MCF 10A (cell line): ENCODE measurements around the gene NAT8. TPM values are rescaled to one million over a fixed set of nuclear protein-coding genes. Genes with fewer than 3 reads are reported as not detected.
"Not testable (repeated sequence)": the region's sequence is repeated elsewhere in the genome, so short reads cannot be mapped to it uniquely, and the experiment has no call there.

ENCODE experiments used
- BruUV-seq: library from RNA; stranded (reverse); fragments of 400-500 nt; replicated peaks from 2 replicates; lab custom pipeline; 2021; lab: Mats Ljungman, UMichigan
- CTCF ChIA-PET: fragments of 300-600 bp; sonication (Branson Sonifier 250); formaldehyde crosslinking; extraction: SDS; loops from one replicate; lab custom pipeline; 2021; ENCODE audit warnings: antibody characterized with exemption, inconsistent platforms; lab: Yijun Ruan, JAX
- POLR2A ChIA-PET: fragments of 300-600, 350-650 bp; sonication (Branson Sonifier 250); formaldehyde crosslinking; extraction: SDS; loops from one replicate; lab custom pipeline; 2020; ENCODE audit warnings: antibody characterized with exemption, inconsistent platforms; lab: Yijun Ruan, JAX
- DNase-seq: peaks from one replicate; pipeline ENCODE4 v3.0.0-alpha.2; 2018; ENCODE audit not compliant: unreplicated experiment
- H3K27ac Mint-ChIP-seq: one replicate; pipeline ENCODE4 v1.8.0; 2022; ENCODE audit warnings: mild to moderate bottlenecking, low read depth, mixed read lengths; ENCODE audit not compliant: unreplicated experiment
- H3K27me3 Mint-ChIP-seq: one replicate; pipeline ENCODE4 v1.8.0; 2022; ENCODE audit warnings: mixed read lengths; ENCODE audit not compliant: insufficient read depth, unreplicated experiment
- H3K36me3 Mint-ChIP-seq: one replicate; pipeline ENCODE4 v1.8.0; 2022; ENCODE audit warnings: mild to moderate bottlenecking, moderate library complexity, mixed read lengths; ENCODE audit not compliant: insufficient read depth, unreplicated experiment
- H3K4me1 Mint-ChIP-seq: one replicate; pipeline ENCODE4 v1.8.0; 2022; ENCODE audit warnings: mixed read lengths; ENCODE audit not compliant: insufficient read depth, unreplicated experiment
- H3K4me3 Mint-ChIP-seq: one replicate; pipeline ENCODE4 v1.8.0; 2022; ENCODE audit warnings: mild to moderate bottlenecking, moderate library complexity, mixed read lengths; ENCODE audit not compliant: unreplicated experiment
- H3K9me3 Mint-ChIP-seq: one replicate; pipeline ENCODE4 v1.8.0; 2022; ENCODE audit warnings: mixed read lengths; ENCODE audit not compliant: unreplicated experiment
- intact Hi-C: fragments of 100-400 bp; cut with micrococcal nuclease; formaldehyde crosslinking; loops from 2 replicates; pipeline ENCODE4 v1.14.1; 2022
- total RNA-seq: library from RNA; stranded (reverse); gene quantifications from 2 replicates; pipeline ENCODE4 v1.2.3, GENCODE V29; 2022
- TF ChIP-seq, protein P1 (sequence below): fragments of 200-600 bp; IDR thresholded peaks from one replicate; pipeline ENCODE4 v1.8.0; 2022; ENCODE audit warnings: antibody characterized with exemption, mild to moderate bottlenecking; ENCODE audit not compliant: unreplicated experiment

The NAT8 gene
- total RNA-seq, 1 experiment from 2014 or later = not detected

DNA sequence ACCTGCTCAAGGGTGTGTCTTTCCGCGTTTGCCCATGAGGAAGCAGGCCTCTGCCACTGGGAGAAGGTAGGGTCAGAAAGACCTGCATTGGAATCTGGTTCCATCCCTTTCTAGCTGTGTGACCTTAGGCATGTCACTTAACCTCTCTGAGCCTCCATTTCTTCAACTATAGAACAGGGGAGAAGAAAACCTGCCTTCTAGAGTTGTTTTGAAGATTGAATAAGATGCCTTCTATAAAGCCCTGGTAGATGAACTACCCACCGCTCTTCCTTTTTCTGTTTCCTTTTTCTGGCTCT is 507 bp downstream of the NAT8 start:
- POLR2A ChIA-PET = no interaction called here
- Mint-ChIP-seq H3K36me3 (no peaks in the 10 kb centered on the region), H3K27ac (no peak overlapping the region), H3K4me1 (no peaks in the 10 kb centered on the region), H3K4me3 (no peak overlapping the region), H3K27me3 (peaks cover 32% of the 10 kb centered on the region), H3K9me3 (no peaks in the 10 kb centered on the region)
- no TSS peak for BruUV-seq
- CTCF ChIA-PET = interaction anchor here (0.6 kb wide), 1 partner anchor 210 kb away, joined by 5 read pairs; no protein-coding TSS in a partner anchor
- TF ChIP-seq, protein P1, sequence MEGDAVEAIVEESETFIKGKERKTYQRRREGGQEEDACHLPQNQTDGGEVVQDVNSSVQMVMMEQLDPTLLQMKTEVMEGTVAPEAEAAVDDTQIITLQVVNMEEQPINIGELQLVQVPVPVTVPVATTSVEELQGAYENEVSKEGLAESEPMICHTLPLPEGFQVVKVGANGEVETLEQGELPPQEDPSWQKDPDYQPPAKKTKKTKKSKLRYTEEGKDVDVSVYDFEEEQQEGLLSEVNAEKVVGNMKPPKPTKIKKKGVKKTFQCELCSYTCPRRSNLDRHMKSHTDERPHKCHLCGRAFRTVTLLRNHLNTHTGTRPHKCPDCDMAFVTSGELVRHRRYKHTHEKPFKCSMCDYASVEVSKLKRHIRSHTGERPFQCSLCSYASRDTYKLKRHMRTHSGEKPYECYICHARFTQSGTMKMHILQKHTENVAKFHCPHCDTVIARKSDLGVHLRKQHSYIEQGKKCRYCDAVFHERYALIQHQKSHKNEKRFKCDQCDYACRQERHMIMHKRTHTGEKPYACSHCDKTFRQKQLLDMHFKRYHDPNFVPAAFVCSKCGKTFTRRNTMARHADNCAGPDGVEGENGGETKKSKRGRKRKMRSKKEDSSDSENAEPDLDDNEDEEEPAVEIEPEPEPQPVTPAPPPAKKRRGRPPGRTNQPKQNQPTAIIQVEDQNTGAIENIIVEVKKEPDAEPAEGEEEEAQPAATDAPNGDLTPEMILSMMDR = no peak
- intact Hi-C loops = loop anchor here (2.0 kb wide), 1 partner anchor 59 kb away; no protein-coding TSS in a partner anchor
- DNase-seq = no peak

DNA sequence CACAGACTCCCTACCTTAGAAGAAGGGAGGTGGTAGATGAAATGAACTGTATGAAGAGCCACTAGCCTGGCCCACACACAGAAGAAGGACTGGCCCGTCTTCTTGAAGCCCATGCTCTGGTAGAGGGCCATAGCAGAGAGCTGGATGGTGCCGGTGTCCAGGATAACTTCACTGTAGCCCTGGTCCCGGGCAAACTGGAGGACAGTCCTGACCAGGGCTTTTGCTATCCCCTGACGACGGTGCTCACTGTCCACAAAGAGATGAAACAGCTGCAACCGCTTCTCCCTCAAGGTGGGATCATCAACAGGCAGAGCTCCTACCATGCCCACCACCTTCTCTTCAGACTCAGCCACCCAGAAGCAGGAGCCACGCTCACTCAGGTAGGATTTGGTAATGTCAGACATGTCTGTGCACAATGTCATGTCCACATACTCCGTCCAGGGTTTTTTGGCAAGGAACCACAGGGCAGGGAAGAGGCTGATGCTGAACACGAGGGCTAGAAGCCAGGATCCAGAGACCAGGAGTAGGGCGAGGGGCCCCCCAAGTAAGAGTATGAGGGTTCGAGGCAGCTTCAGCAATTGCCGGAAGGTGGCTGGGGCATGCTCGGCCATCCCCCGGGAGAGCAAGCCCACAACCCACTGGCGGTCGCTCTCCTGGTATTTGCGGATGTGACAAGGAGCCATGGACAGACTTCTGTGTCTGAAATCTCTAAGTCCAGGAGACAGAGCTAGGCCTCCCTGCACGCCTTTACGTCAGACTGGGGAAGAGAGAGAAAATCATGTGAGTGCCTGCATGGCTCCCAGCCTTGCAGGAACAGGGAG is 1.1 kb downstream of the NAT8 start:
- TF ChIP-seq, protein P1 = no peak
- Mint-ChIP-seq H3K9me3 (no peaks in the 10 kb centered on the region), H3K36me3 (no peaks in the 10 kb centered on the region), H3K4me1 (no peaks in the 10 kb centered on the region), H3K27me3 (peaks cover 26% of the 10 kb centered on the region), H3K27ac (no peak overlapping the region), H3K4me3 (no peak overlapping the region)
- no TSS peak for BruUV-seq
- intact Hi-C loops = loop anchor here (2.0 kb wide), 1 partner anchor 60 kb away; no protein-coding TSS in a partner anchor
- ChIA-PET POLR2A (interaction anchor here (0.7 to 0.8 kb wide), 2 partner anchors 61 to 665 kb away, joined by 3 read pairs; no protein-coding TSS in a partner anchor), CTCF (no interaction called here)
- no peak for DNase-seq

DNA sequence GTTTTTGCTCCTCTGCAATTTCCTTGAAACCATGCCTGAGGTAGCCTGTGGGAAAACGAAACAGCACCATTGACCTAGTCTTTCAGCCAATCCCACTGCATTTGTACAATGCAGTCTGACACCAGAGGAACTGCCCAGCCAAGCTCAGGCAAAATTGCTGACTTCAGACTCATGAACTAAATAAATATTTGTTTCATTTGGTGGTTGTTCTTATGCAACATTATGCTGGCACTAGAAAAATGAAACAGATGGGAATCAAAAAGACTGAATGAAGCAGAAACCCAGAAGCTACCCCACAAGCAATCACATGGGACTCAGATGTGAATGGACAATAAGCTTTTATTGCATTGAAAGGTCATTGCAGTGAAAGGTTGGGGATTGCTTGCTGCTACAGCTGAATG is 1.7 kb downstream of the NAT8 start:
- POLR2A ChIA-PET = interaction anchor here (0.7 to 0.8 kb wide), 2 partner anchors 62 to 666 kb away, joined by 3 read pairs; no protein-coding TSS in a partner anchor
- Mint-ChIP-seq H3K36me3 (no peaks in the 10 kb centered on the region), H3K27me3 (peaks cover 20% of the 10 kb centered on the region), H3K4me1 (no peaks in the 10 kb centered on the region), H3K9me3 (no peaks in the 10 kb centered on the region), H3K27ac (no peak overlapping the region), H3K4me3 (no peak overlapping the region)
- DNase-seq = peak; percentile 11
- TF ChIP-seq, protein P1 = no peak
- BruUV-seq = no TSS peak
- intact Hi-C loops = loop anchor here (2.0 kb wide), 1 partner anchor 60 kb away; no protein-coding TSS in a partner anchor
- CTCF ChIA-PET = no interaction called here

DNA sequence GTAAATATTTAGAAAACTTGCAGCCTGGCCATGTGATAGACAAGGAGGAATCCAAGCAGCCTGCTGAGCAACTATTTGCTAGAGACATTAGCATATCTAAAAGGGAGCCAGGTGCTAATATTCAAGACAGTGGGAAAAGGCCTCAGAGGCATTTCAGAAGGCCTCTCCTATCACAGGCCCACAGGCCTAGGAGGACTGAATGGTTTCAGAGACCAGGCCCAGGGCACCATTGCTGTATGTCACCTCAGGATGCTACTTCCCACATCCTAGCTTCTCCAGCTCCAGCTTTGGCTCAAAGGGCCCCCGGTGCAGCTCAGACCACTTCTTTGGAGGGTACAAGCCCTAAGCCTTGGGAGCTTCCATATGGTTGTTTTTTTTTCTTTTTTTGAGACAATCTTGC is 3.8 kb downstream of the NAT8 start:
- Mint-ChIP-seq H3K36me3 (no peaks in the 10 kb centered on the region), H3K27ac (no peak overlapping the region), H3K27me3 (no peaks in the 10 kb centered on the region), H3K4me1 (no peaks in the 10 kb centered on the region), H3K9me3 (no peaks in the 10 kb centered on the region), H3K4me3 (no peak overlapping the region)
- TF ChIP-seq, protein P1 = no peak
- ChIA-PET CTCF (no interaction called here), POLR2A (no interaction called here)
- intact Hi-C loops = no loop called here
- no peak for DNase-seq
- no TSS peak for BruUV-seq

DNA sequence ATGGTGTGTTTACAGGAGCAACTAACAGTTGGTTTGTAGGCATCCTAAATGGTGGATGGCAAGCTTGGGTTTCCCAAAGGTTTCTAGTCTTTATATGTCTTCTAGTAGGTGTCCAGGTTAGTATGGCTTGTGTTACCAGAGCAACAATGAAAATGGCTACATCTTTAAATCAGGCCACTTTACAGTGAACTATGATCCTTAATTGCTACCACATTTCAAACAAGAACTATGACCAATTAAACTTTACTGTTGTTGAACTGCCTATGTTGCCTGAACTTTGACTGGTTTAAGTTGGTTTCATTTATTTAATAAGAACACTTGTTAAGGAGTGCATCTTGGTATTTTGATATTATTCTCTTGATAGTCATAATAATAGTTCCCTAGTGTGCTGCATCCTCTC is 5.2 kb downstream of the NAT8 start:
- intact Hi-C loops, BruUV-seq, H3K4me3 Mint-ChIP-seq, H3K27ac Mint-ChIP-seq, H3K27me3 Mint-ChIP-seq, H3K4me1 Mint-ChIP-seq, POLR2A ChIA-PET, DNase-seq, H3K9me3 Mint-ChIP-seq, H3K36me3 Mint-ChIP-seq: not testable (repeated sequence)
- CTCF ChIA-PET = interaction anchor here (0.6 to 0.8 kb wide), 2 partner anchors 66 to 124 kb away, joined by 3 to 6 read pairs; no protein-coding TSS in a partner anchor
